Neural cell (in vitro differentiated cells): ENCODE data around the gene CCDC201.
"Not testable (repeated sequence)": the region's sequence is repeated elsewhere in the genome, so short reads cannot be mapped to it uniquely, and the experiment has no call there.

ENCODE experiments used
- EZH2 ChIP-seq: fragments of 200-600, 300-800 bp; shearing (Covaris generic), sonication (generic); IDR thresholded peaks from 2 replicates; pipeline ENCODE4 v1.6.1; 2014; ENCODE audit warnings: antibody characterized with exemption, low read length, borderline replicate concordance, mild to moderate bottlenecking; ENCODE audit not compliant: insufficient read depth, poor library complexity, severe bottlenecking
- POLR2AphosphoS5 ChIP-seq: IDR thresholded peaks from 2 replicates; pipeline ENCODE4 v1.6.1; 2012
- TF ChIP-seq, protein P1 (sequence below): fragments of 450-650 bp; IDR thresholded peaks from 2 replicates; pipeline ENCODE4 v1.5.1; 2014; ENCODE audit warnings: antibody characterized with exemption, mild to moderate bottlenecking, moderate library complexity; ENCODE audit not compliant: poor library complexity, severe bottlenecking

DNA sequence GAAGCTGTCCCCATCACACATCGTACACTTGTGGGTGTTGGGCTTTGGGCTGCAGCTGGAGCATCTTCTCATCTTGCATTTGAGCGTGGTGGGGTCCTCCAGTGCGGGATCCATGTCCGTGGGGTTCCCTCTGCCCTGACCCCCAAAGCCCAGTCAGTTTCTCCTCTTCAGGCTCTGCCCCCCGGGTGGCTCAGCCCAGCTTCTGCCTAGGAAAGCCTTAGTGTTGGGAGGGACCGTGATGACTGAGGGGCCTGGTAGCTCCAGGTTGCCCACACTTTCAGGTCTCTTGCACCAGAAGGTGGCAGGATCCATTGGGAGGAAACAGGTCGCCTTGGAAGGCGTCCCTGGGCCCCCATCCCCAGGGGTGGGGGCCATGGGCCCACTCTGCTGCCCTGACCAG lies 55.9 kb downstream of the CCDC201 start:
- not testable (repeated sequence) for TF ChIP-seq EZH2, POLR2AphosphoS5
- TF ChIP-seq, protein P1, sequence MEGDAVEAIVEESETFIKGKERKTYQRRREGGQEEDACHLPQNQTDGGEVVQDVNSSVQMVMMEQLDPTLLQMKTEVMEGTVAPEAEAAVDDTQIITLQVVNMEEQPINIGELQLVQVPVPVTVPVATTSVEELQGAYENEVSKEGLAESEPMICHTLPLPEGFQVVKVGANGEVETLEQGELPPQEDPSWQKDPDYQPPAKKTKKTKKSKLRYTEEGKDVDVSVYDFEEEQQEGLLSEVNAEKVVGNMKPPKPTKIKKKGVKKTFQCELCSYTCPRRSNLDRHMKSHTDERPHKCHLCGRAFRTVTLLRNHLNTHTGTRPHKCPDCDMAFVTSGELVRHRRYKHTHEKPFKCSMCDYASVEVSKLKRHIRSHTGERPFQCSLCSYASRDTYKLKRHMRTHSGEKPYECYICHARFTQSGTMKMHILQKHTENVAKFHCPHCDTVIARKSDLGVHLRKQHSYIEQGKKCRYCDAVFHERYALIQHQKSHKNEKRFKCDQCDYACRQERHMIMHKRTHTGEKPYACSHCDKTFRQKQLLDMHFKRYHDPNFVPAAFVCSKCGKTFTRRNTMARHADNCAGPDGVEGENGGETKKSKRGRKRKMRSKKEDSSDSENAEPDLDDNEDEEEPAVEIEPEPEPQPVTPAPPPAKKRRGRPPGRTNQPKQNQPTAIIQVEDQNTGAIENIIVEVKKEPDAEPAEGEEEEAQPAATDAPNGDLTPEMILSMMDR: not testable (repeated sequence)
